ENCODE results near the gene MLYCD.

DNA sequence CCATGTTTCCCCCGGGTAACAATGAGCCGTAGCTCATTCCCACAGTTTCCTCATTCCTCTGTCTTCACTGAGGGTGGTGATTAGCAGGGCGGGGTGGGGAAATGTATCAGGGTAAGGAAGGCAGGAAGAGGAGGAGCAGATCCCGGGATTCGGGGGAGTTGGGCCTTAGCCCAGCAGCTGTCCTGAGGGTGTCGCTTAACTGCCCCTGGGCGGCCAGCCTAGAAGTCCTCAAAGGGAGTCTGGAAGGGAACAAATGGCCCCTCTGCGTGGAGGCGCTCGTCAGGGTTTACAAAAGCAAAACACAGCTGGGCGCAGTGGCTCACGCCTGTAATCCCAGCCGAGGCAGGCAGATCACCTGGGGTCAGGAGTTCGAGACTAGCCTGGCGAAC lies 14.3 kb downstream of the MLYCD start:
- TF ChIP-seq CTCF (IDR thresholded peaks at IDR 0.05; ENCODE audit: low read length) (no peak), EZH2 (optimal IDR thresholded peaks at IDR 0.05; ENCODE audit: low read depth, low read length) (no peak)

Measured in MM.1S (cell line).